Activated CD4-positive, alpha-beta T cell treated with anti-CD3 and anti-CD28 coated beads, Interleukin-2, amount 50 U/mL, for 1 hour (primary cell): Measurements from ENCODE around the gene GALNTL6.
"Not testable (repeated sequence)": the region's sequence is repeated elsewhere in the genome, so short reads cannot be mapped to it uniquely, and the experiment has no call there.

Source experiments
- DNase-seq: peaks from one replicate; pipeline ENCODE4 v3.0.0-alpha.2; 2020

GALNTL6 gene

DNA sequence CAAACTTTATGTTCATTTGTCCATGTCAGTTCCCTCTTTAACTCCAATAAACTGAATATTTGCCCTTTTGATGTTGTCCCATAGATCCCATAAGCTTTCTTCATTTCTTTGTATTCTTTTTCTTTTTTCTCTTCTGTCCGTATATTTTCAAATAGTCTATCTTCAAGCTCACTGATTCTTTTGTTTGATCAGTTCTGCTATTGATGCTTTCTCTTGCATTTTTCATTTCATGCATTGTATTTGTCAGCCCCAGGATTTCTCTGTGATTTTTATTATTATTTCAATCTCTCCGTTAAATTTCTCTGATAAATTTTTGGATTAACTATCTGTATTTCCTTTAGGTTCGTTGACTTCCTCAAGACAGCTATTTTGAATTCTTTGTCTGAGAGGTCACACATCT lies 1082.5 kb downstream of the GALNTL6 start:
- DNase-seq: no peak

DNA sequence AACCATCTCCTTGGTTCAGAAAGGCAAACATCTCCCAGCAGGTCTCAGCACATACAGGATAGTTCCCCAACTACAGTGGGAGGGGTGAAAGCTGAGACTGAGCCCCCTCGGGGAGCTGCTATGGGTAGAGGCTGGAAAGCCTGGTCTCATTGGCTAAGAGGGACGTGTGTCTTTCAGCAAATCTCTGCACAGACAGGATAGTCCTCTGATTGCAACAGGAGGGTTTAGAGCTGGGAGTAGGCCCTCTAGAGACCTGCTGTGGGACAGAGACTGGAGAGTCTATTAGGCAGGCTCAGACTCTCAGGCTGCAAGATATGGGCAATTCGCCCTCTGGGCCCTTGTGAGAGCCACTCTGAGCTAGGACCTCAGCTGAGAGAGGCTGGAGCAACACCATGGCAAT lies 1083.8 kb downstream of the GALNTL6 start:
- no peak for DNase-seq

DNA sequence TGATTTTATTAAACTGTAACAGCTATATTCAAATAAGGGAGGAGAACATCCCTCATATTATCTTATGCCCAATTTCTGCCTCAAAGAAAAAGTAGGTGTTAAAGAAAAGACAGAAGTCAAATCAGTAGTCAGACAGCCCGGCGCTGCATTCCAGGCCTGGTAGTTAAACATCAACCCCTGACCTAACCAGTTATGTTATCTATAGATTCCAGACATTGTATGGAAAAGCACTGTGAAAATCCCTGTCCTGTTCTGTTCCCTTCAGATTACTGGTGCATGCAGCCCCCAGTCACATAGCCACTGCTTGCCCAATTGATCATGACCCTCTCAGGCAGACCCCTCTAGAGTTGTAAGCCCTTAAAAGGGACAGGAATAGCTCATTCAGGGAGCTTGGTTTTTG lies 1085.5 kb downstream of the GALNTL6 start:
- DNase-seq: no peak

DNA sequence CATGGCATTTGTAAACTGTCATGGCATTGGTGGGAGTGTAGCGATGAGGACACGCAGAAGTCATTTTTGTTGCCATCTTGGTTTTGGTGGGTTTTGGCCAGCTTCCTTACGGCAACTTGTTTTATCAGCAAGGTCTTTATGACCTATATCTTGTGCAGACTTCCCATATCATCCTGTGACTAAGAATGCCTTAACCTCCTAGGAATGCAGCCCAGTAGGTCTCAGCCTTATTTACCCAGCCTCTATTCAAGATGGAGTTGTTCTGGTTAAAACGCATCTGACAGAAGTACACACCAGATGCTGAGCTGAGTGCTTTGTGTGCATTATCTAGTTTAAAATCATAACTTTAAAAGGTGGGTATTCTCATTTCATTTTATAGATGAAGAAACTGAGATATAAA lies 1086.7 kb downstream of the GALNTL6 start:
- DNase-seq: no peak

DNA sequence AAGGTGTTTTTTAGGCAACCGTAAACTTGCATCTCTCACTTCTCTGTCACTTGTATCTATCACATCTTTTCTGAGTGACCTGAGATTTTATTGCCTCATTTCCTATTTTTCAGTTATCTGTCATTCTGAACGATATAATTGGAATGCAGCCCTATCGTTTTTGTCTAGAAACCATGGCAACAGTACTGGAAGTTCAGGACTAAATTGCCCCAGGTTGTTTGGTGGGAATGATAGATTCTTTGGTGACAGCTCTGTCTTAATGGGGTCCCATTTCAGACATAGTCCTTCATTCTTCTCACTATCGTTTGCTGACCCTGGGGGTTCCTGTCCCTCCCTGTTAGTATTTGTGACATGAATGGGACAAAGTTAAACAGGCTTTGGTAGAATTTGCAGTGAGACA lies 1087.7 kb downstream of the GALNTL6 start:
- no peak for DNase-seq

DNA sequence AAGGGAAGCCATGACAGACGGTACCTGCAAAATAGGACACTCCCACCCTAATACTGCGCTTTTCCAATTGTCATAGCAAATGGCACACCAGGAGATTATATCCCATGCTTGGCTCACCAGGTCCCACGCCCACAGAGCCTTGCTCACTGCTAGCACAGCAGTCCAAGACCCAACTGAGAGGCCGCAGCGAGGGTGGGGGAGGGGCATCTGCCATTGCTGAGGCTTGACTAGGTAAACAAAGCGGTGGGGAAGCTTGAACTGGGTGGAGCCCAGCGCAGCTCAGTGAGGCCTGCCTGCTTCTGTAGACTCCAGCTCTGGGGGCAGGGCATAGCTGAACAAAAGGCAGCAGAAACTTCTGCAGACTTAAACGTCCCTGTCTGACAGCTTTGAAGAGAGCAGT lies 1099.3 kb downstream of the GALNTL6 start:
- DNase-seq: not testable (repeated sequence)

DNA sequence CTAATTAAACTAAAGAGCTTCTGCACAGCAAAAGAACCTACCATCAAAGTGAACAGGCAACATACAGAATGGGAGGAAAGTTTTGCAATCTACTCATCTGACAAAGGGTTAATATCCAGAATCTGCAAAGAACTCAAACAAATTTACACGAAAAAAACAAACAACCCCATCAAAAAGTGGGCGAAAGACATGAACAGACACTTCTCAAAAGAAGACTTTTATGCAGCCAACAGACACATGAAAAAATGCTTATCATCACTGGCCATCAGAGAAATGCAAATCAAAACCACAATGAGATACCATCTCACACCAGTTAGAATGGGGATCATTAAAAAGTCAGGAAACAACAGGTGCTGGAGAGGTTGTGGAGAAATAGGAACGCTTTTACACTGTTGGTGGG lies 1104.2 kb downstream of the GALNTL6 start:
- not testable (repeated sequence) for DNase-seq

DNA sequence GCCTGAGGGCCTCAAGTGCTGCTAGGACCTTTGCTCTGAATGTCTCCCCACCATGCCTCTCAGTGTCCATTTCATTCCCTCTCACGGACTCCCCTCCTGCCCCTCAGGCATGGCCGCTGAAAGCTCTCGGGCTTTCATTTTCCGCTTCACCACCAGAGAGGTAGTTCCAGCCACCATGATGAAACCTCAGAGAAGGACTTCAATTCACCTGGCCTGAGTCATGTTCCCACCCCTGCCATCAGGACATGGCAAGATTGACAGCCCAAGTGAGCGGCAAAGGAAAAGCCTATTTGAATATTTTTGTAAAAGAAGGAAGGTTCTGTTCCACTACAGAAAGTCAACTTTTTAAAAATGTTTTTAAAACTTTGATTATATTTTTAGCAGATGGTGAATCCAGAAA lies 1106.1 kb downstream of the GALNTL6 start:
- no peak for DNase-seq

DNA sequence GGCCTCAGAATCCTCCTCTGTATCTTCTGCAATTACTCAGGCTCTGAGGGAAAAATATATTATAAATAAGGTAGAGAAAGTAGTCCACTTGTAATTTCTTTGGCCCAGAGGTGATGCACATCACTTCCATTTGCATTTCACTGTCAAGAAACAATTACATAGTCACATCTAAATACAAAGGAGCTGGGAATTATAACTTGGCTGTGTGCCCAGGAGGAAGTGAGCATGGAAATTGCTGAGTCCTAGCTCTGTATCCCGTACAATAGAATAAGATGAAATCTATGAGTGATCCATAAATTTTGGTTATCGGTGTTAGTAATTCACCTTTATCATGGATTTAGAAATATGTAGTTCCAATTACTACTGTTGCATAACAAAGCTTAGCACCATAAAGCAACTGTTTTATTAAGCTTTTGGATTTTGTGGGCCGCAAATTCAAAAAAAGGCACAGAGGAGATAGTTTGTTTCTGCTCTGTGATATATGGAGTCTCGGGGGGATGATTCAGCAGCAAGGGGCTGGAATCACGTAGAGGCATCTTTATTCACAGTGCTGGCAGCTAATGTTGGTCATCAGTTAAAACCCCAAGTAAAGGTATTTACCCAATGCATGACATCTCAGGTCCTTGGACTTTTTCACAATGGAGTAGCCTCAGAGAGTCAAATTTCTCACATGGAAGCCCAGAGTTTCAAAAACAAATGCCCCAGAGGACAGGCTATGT lies 1114.1 kb downstream of the GALNTL6 start:
- no peak for DNase-seq

DNA sequence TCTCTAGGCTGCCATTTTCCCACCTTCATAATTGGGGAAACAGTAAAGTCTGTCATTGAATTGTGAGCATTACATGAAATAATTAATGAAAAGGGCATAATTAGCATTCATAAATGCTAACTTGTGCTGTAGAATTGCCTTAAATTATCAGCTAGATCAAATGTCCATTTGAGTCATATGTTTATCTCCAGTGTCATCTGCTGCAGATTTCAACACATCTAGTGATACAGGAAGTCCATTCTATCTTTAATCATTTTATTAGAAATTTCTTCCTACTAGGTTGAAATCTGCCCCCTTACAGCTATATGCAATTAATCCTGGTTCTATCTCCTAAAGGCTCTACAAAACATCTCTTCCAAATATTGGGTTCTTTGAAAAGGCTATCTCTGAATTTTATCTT lies 1115.1 kb downstream of the GALNTL6 start:
- DNase-seq: no peak

DNA sequence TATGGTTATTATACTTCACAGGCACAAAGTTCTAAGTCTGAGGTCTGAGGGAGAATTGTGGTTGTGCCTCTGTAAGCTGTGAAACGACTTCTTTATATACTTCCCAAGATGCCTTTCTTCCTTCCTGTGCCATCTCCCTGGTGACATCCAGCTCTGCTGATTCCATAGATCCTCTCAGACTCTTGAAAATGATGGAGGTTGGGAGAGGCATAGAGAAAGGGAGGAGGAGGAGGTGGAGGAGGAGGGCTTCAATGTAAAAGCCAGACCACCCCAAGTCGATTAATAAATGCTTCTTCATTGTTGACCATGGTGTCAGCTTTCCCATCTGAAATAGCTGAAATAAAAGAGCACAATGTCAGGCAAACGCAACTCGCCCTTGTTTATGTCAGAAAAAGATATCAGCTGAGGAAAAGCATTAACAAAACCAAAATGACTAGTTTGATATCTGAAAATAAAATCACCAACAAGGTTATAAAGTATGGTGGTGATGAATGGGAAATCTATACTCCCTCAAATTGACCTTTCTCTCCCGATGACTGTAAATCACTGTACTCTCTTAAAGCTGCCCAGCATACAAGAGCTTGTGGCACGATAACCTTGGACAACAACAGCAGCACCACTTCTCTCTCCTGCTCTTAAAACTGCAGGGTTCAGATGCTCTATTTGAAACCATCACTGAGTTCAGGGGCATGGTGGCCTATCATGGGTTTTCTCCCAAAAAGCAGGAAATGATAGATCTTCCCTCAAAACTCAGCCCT lies 1125.0 kb downstream of the GALNTL6 start:
- no peak for DNase-seq

DNA sequence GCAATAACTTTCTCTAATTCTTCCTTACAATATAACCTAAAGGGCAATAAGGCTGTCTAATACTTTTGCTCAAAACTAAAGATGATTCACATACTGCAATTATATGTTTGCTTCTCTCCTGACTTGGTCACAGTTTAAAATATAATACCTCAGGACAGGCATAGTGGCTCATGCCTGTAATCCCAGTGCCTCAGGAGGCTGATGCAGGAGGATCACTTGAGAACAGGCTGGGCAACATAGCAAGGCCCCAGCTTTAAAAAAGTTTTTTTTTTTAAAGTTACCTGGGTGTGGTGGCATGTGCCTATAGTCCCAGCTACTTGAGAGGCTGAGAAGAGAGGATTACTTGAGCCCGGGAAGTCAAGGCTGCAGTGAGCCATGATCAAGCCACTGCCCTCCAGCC lies 1125.7 kb downstream of the GALNTL6 start:
- no peak for DNase-seq

DNA sequence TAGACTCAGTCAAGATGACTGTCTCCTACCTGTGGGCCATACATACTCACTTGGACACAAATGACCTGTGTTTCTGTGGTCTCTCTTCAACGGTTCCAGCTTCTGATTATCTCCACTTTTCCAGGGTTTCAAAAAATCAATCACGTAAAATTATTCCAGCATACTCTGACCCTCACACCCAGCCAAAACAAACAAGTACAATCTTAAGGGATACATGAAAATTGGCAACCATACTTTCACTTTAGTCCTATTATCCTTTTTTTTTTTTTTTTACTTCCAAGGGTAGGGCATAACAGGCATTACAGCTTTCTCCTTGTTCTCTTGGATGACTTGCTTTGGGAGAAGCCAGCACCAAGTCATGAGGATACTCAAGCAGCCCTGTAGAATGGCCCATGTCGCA lies 1129.6 kb downstream of the GALNTL6 start:
- DNase-seq: no peak

DNA sequence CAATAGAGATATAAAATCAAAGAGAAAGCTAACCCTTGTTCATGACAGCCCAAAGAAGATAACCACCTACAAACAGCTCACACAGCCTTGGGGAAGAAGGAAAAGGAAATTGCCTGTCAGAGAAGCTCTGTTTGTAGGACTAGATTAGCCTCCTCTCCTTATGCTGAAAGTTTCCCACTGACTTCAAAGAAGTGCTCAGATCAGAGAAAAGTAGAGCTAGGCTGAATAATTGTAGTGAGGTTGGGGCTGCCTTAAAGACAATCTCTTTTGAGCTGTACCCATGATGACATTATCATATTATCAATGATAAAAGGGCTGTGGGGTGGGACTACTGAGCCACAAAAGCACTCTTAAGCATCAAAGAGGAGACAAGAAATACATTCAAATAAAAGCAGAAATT lies 1132.4 kb downstream of the GALNTL6 start:
- DNase-seq: no peak

DNA sequence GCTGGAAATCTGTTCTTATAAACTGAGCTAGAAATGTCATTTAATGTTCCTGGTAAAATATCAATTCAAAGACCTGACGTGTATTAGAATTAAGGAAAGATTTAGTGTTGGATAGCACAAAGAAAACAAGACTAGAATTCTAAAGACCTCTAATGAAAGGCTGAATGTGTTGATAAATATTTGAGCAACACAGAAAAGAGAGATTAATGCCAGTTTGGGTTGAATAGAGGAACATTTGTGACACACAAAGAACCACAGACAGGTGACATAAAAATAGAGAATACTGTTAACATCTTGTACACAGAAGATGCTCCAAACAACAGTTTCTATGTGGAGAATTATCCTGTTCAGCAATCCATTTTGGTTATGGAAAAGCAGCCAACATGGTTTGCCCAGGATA lies 1133.3 kb downstream of the GALNTL6 start:
- DNase-seq: no peak

DNA sequence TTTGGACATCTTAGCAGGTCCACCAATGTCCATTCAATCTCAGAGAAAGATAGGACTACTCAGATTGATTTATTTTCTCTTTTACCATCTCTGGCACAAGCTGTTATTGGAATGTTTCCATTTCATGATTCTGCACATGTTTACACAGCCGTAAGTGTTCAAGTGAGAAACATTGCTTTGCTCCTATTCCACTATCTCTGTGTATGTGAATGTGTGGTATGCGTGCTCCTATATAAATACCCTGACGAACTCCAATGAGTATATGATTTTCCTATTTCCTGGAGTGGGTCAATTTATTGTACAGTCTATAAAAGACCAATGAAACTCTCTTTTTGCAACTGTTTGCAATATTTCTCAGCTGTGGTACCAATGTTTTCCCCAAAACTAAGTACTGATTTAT lies 1134.4 kb downstream of the GALNTL6 start:
- DNase-seq: no peak

DNA sequence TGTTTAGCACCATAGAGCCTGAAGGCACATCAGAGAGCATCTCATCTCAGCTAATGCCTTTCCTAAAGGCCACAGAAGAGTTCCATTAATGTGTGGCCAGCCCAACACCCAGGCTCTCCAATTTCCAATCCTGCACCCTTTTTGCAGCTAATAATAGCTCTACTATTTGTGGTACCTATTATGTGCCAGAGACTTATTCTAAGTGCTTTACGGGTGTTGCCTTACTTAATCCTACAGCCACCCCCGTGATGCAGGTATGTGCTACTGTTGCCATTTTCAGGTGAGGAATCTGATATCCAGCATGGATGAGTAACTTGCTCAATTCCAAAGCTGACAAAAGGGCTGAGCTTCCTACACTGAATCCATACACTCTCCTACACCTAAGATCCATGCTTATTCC lies 1137.8 kb downstream of the GALNTL6 start:
- DNase-seq: no peak

DNA sequence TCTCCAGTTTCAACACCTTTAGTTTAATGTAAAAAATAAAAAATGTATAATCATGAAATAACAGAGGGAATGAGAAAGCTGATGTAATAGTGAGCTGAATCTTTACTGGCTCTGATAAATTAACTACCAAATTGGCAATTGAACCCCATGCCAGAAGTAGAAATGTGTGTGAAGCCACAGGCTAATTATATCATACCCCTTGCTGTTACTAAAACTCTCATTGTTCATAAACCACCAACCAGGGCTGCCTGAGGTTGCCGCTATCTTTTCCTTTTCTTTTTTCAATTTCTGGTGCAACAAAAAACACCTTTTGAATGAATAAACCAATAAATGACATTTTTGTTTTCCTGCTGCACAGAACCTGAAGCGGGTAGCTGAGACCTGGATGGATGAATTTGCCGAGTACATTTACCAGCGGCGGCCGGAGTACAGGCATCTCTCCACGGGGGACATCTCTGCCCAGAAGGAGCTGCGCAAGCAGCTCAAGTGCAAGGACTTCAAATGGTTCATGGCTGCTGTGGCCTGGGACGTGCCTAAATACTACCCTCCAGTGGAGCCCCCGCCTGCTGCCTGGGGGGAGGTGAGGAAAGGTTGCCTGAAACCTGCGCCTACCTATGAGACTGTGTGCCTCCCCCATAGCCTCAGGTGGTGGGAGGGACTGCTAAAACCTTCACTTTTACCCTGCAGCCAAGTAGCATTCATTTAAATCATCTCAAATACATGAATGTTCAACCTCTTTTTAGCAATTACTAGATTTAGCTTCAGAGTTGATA lies 1138.7 kb downstream of the GALNTL6 start:
- no peak for DNase-seq

DNA sequence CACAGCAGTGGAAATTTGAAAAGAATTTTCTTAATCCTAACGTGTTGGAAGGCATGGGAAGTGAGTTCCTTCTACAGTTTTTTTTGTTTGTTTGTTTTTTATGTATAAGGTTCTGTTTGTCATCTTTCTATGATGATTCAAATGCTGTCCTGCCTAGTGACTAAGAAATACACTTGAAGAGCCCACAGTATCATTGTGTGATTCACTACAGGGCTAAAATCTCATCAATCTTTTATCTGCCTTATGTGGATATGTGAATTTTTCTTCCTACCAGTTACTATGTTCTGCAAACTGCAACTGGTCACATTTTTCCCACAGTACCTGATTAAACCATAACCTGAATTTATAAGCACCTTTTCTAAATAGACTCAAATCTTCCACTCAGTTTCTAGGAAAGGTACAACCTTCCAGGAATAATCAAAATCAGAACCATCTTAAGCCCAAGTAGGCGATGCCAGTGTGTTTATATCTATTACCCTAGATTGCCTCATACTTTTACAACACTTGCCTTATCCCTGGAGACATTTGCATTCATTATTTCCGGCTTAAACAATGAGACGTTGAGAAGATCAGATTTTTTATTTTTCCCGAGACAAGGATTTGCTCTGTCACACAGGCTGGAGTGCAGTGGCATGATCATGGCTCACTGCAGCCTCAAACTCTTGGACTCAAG lies 1140.8 kb downstream of the GALNTL6 start:
- no peak for DNase-seq

DNA sequence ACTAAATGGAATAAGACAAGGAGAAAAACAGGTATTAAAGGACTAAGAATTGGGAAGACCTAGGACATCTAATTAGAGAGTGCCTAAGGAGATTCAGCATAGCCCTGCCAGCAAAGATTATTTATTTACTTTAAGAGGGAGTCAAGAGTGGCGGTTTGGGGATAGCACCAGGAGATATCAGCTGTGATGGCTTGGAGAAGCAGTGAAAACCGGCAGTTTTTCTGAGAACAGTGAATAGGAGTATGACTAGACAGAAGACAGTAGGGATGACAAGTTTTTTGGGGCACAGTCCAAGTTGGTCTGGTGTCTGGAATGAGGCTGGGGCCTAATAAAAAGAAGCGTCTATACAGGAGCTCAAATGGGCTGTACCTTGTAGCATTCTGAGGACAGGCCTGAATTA lies 1143.1 kb downstream of the GALNTL6 start:
- not testable (repeated sequence) for DNase-seq

DNA sequence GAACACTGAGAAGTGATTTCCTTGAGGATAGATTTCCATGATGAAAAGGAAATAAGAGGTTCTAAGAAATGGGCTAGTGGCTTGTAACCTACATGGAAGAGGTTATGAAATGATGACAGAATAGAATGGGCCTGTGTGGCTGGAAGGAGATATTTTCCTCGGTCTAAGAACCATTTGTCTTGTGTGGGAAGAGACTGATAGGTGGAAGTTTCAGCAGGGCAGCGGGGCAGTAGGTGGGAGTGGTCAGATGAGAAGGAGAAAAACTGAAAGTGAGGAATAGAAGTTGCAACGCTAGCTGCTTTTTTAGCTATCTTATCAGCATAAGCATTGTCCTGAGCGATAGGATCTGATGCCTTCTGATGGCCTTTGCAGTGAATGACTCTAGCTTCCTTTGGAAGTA lies 1144.0 kb downstream of the GALNTL6 start:
- DNase-seq: no peak

DNA sequence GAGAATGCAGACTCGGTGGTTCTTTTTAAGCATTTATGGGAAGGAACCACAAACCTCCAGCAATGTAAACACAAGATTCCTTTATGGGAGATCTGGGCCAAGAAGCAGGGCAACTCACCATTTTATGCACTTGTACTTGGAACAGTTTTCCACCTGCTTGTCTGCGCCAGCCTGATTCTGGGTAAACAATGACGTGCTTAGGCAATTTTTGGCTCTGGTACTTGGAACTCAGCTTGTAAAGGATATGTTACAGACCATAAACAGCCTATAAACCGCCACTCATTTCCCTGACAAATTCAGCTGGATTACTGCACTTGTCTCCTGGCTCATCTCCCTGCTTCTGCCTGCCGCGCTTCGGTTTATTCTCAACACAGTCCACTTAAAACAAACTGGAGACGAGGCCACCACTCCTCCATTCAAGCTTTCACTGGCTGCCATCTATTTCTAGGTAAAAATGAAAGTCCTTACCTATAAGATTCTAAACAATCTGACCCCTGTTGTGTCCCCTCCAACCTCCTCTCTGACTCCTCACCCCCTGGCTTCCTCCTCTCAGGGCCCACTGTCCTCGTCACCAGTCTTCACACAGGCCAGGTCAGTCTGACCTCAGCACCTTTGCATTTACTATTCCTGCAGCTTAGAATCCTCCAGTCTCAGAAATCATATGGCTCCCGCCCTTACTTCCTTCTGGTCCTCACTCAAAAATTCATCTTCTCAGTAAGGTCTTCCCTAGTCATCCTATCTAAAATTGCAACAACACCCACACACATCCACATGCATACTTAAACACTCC lies 1149.6 kb downstream of the GALNTL6 start:
- DNase-seq: no peak
